Measurements from ENCODE around the gene WDR93. TPM values are rescaled to one million over a fixed set of nuclear protein-coding genes. Genes with fewer than 3 reads are reported as not detected.

Gene WDR93
- total and polyA plus RNA-seq, 2 of the 4 experiments (the other 2 are of a cell fraction) = not detected

- no peak overlapping the region for H3K23ac ChIP-seq (ENCODE audit: low read depth, low read length)
- 97% methylated on average over 4 of the region's 5 CpGs; no CpG with 5 or more reads in 1 of the 2 experiments for WGBS, 2 experiments (ENCODE audit: extremely low coverage in 2 of 2, insufficient read length in 1 of 2)
- no peak overlapping the region for H3K4ac ChIP-seq (ENCODE audit: low read depth, low read length)
- peak overlapping the region; percentile 28; the same call in 1 of the 3 replicates for H2BK15ac ChIP-seq (ENCODE audit: low read depth, low read length)
- CTCF ChIA-PET = no interaction called here
- ATAC-seq (ENCODE audit: low read depth) (no peak), DNase-seq (no peak)
- no TSS peak for BruUV-seq (replicated peaks)
- no peak overlapping the region for H4K5ac ChIP-seq (ENCODE audit: low read depth, low read length)
- no peak overlapping the region for H3K14ac ChIP-seq (replicated peaks; ENCODE audit: low read depth, low read length)
- TF ChIP-seq SMC3 (IDR thresholded peaks at IDR 0.05; ENCODE audit: low read depth, low read length) (no peak), CHD1 (IDR thresholded peaks at IDR 0.05; ENCODE audit: low read depth, low read length) (no peak), RAD21 (IDR thresholded peaks at IDR 0.05; ENCODE audit: low read length) (no peak)
- POLR2A ChIA-PET (ENCODE audit: unreplicated experiment) = no interaction called here
- no peaks in the 10 kb centered on the region for H3K79me1 ChIP-seq (ENCODE audit: low read depth in 1 of 2, low read length in 2 of 2)
- dilution Hi-C loops (cut with HindIII; ENCODE audit: low sequenced_read_pairs, unreplicated experiment) = loop anchor here (25.0 kb wide), 1 partner anchor 88 kb away; no protein-coding TSS in a partner anchor
- peak overlapping the region; percentile 60; the same call in 1 of the 2 replicates for H2AK5ac ChIP-seq (ENCODE audit: low read depth, low read length)
- no peak overlapping the region for H3K27ac ChIP-seq (ENCODE audit: insufficient read depth, low read length)
- no peak overlapping the region for H2AK9ac ChIP-seq (replicated peaks; ENCODE audit: low read depth, low read length, poor library complexity)
- H3K9me1 ChIP-seq (ENCODE audit: insufficient read depth, low read length) = 0 out of 2 replicates have a peak, but pooled peaks cover 2% of the 10 kb centered on the region
- no peak overlapping the region for H3K4me3 ChIP-seq (ENCODE audit: insufficient read depth, low read depth, low read length)
- no peaks in the 10 kb centered on the region for H3K36me3 ChIP-seq (ENCODE audit: control insufficient read depth, insufficient read depth, low read length)
- no peak overlapping the region for H2BK20ac ChIP-seq (ENCODE audit: low read depth, low read length)
- H3K27me3 ChIP-seq (ENCODE audit: control insufficient read depth, insufficient read depth, low read length) = no peaks in the 10 kb centered on the region
- no peak overlapping the region for H3K9ac ChIP-seq (ENCODE audit: low read depth, low read length)
- no peak overlapping the region for H4K8ac ChIP-seq (ENCODE audit: low read depth in 2 of 2, low read length in 2 of 2)
- no peak overlapping the region for H2AFZ ChIP-seq (replicated peaks; ENCODE audit: low read length, poor library complexity)
- H3K18ac ChIP-seq (ENCODE audit: low read depth, low read length) = no peak overlapping the region
- no peak overlapping the region for H3K56ac ChIP-seq (ENCODE audit: extremely low read depth, insufficient read depth, low read length)
- no peaks in the 10 kb centered on the region for H3K9me3 ChIP-seq (ENCODE audit: control insufficient read depth, insufficient read depth, low read length)
- H3K4me1 ChIP-seq (ENCODE audit: control insufficient read depth, insufficient read depth, low read length) = peaks cover 15% of the 10 kb centered on the region
- H4K91ac ChIP-seq (ENCODE audit: insufficient read depth, low read depth, low read length) = no peak overlapping the region
- in situ Hi-C loops (cut with MboI; ENCODE audit: low sequenced_read_pairs) = no loop called here
- H3K4me2 ChIP-seq (ENCODE audit: low read depth, low read length) = no peak overlapping the region
- no peak overlapping the region for H2BK5ac ChIP-seq (ENCODE audit: low read depth, low read length, poor library complexity, severe bottlenecking)
- no peaks in the 10 kb centered on the region for H4K20me1 ChIP-seq (ENCODE audit: insufficient read depth, low read length)
- no peak overlapping the region for H2BK120ac ChIP-seq (ENCODE audit: low read depth, low read length)
- intact Hi-C loops (cut with micrococcal nuclease) = loop anchor here (5.0 kb wide), 1 partner anchor 73 kb away; no protein-coding TSS in a partner anchor
Measured at GRCh38 chr15:89774492-89774891, 83.9 kb downstream of the WDR93 start.

Data from IMR-90 (cell line).